ENCODE measurements around the gene DYSF. TPM values are rescaled to one million over a fixed set of nuclear protein-coding genes. Genes with fewer than 3 reads are reported as not detected.

The DYSF gene
- polyA plus RNA-seq, 1 donor: 146 TPM

GRCh38 chr2:71725836-71726235 is 272.5 kb downstream of the DYSF start:
- DNase-seq (ENCODE audit: low read depth): no peak

GRCh38 chr2:71727562-71727961 is 274.2 kb downstream of the DYSF start:
- DNase-seq (ENCODE audit: low read depth): no peak

GRCh38 chr2:71728036-71728435 is 274.7 kb downstream of the DYSF start:
- DNase-seq (ENCODE audit: low read depth): no peak

- no peak for DNase-seq (ENCODE audit: low read depth)
Measured at GRCh38 chr2:71730785-71731383, 277.5 kb downstream of the DYSF start.

GRCh38 chr2:71734620-71735019 is 281.3 kb downstream of the DYSF start:
- DNase-seq (ENCODE audit: low read depth): no peak

GRCh38 chr2:71735676-71736075 is 282.3 kb downstream of the DYSF start:
- DNase-seq (ENCODE audit: low read depth): no peak

Other genes with a start within 250 kb of the DYSF start
- gene PAIP2B, start 226.5 kb upstream of the DYSF start, polyA plus RNA-seq (ENCODE audit: insufficient read length): 5.1 TPM
- gene ZNF638, start 121.8 kb upstream of the DYSF start, polyA plus RNA-seq (ENCODE audit: insufficient read length): 102 TPM

Measured in forelimb muscle (tissue), 1 donor.